ENCODE measurements around the gene BMF.

The BMF gene

GRCh38 chr15:40046721-40047414 is 61.8 kb downstream of the BMF start:
- no peak for TF ChIP-seq GATA2 (IDR thresholded peaks at IDR 0.05; ENCODE audit: low read depth, low read length)
- no peak for TF ChIP-seq GATA3 (IDR thresholded peaks at IDR 0.05; ENCODE audit: low read depth, low read length)

GRCh38 chr15:40045572-40046217 is 63.0 kb downstream of the BMF start:
- TF ChIP-seq GATA3 (IDR thresholded peaks at IDR 0.05; ENCODE audit: low read depth, low read length) (no peak), GATA2 (IDR thresholded peaks at IDR 0.05; ENCODE audit: low read depth, low read length) (no peak)

- no peak for TF ChIP-seq GATA3 (IDR thresholded peaks at IDR 0.05; ENCODE audit: low read depth, low read length)
These were observed 63.7 kb downstream of the BMF start for GRCh38 chr15:40044717-40045571.

GRCh38 chr15:40043927-40044716 is 64.6 kb downstream of the BMF start:
- TF ChIP-seq GATA3 (IDR thresholded peaks at IDR 0.05; ENCODE audit: low read depth, low read length) (no peak), GATA2 (IDR thresholded peaks at IDR 0.05; ENCODE audit: low read depth, low read length) (no peak)

GRCh38 chr15:40042791-40043320 is 65.8 kb downstream of the BMF start:
- TF ChIP-seq GATA2 (IDR thresholded peaks at IDR 0.05; ENCODE audit: low read depth, low read length) (no peak), GATA3 (IDR thresholded peaks at IDR 0.05; ENCODE audit: low read depth, low read length) (no peak)

- TF ChIP-seq GATA3 (IDR thresholded peaks at IDR 0.05; ENCODE audit: low read depth, low read length) (no peak), GATA2 (IDR thresholded peaks at IDR 0.05; ENCODE audit: low read depth, low read length) (no peak)
These were observed 67.9 kb downstream of the BMF start for GRCh38 chr15:40040770-40041169.

GRCh38 chr15:40040293-40040635 is 68.4 kb downstream of the BMF start:
- no peak for TF ChIP-seq GATA3 (IDR thresholded peaks at IDR 0.05; ENCODE audit: low read depth, low read length)
- TF ChIP-seq GATA2 (IDR thresholded peaks at IDR 0.05; ENCODE audit: low read depth, low read length): no peak

GRCh38 chr15:40038638-40039543 is 69.8 kb downstream of the BMF start, which contains the start of gene SRP14:
Gene SRP14, minus strand, starts transcription at chr15:40039181. Its CDS starts 65 bp downstream, at chr15:40039116.
- TF ChIP-seq GATA3 (IDR thresholded peaks at IDR 0.05; ENCODE audit: low read depth, low read length) (no peak), GATA2 (IDR thresholded peaks at IDR 0.05; ENCODE audit: low read depth, low read length) (peak; percentile 28; the same call in 1 of the 2 replicates)

GRCh38 chr15:40038275-40038637 is 70.4 kb downstream of the BMF start:
- TF ChIP-seq GATA3 (IDR thresholded peaks at IDR 0.05; ENCODE audit: low read depth, low read length) (no peak), GATA2 (IDR thresholded peaks at IDR 0.05; ENCODE audit: low read depth, low read length) (no peak)
